SU-DHL-6 (cell line): ENCODE results near the gene RPRD2.

Experiments used
- H2AFZ ChIP-seq: fragments of 200-600 bp; sonication (generic); 2 replicates; pipeline ENCODE4 v1.6.1; 2014; ENCODE audit warnings: low read depth, mild to moderate bottlenecking, moderate library complexity, mixed read lengths, antibody characterized with exemption, low read length; ENCODE audit not compliant: severe bottlenecking
- H3F3A ChIP-seq: fragments of 200-600 bp; shearing (Covaris generic); 2 replicates; pipeline ENCODE4 v1.6.0; 2016; ENCODE audit warnings: antibody characterized with exemption, mild to moderate bottlenecking; ENCODE audit not compliant: insufficient read depth
- H3K27ac ChIP-seq: fragments of 200-600 bp; sonication (generic); 2 replicates; pipeline ENCODE4 v1.5.1; 2016; ENCODE audit warnings: low read depth, mild to moderate bottlenecking, low read length, moderate library complexity, mixed read lengths
- H3K27me3 ChIP-seq: fragments of 200-600 bp; sonication (generic), shearing (Covaris generic); 2 replicates; pipeline ENCODE4 v1.6.0; 2014; ENCODE audit warnings: mild to moderate bottlenecking, low read length
- H3K36me3 ChIP-seq: fragments of 200-600 bp; sonication (generic); 2 replicates; pipeline ENCODE4 v1.6.1; 2014; ENCODE audit warnings: mild to moderate bottlenecking, low read length, mixed read lengths
- H3K4me2 ChIP-seq: fragments of 300-600, 200-600 bp; shearing (Covaris generic), sonication (generic); 2 replicates; pipeline ENCODE4 v1.6.0; 2014; ENCODE audit warnings: low read length, low read depth, mild to moderate bottlenecking; ENCODE audit not compliant: poor library complexity, severe bottlenecking
- H3K4me3 ChIP-seq: fragments of 200-600 bp; sonication (generic); 2 replicates; pipeline ENCODE4 v1.5.1; 2014; ENCODE audit warnings: antibody characterized with exemption, low read length, mild to moderate bottlenecking, mixed read lengths; ENCODE audit not compliant: insufficient read depth, poor library complexity, severe bottlenecking
- H3K79me2 ChIP-seq: fragments of 200-600 bp; sonication (generic); 2 replicates; pipeline ENCODE4 v1.6.1; 2014; ENCODE audit warnings: mild to moderate bottlenecking, low read length, moderate library complexity; ENCODE audit not compliant: insufficient read depth
- H3K9ac ChIP-seq: fragments of 200-600 bp; sonication (generic); 2 replicates; pipeline ENCODE4 v1.7.0; 2014; ENCODE audit warnings: mild to moderate bottlenecking, low read length
- H3K9me2 ChIP-seq: fragments of 200-600 bp; sonication (generic); replicated peaks from 2 replicates; pipeline ENCODE4 v1.6.1; 2014; ENCODE audit warnings: low read length; ENCODE audit not compliant: insufficient read depth
- H3K9me3 ChIP-seq: fragments of 200-600 bp; sonication (generic); 2 replicates; pipeline ENCODE4 v1.6.1; 2014; ENCODE audit warnings: low read length, mixed read lengths; ENCODE audit not compliant: insufficient read depth
- H4K20me1 ChIP-seq: fragments of 200-600 bp; sonication (generic); 2 replicates; pipeline ENCODE4 v1.6.1; 2014; ENCODE audit warnings: low read depth, mild to moderate bottlenecking, antibody characterized with exemption, low read length, moderate library complexity, mixed read lengths
- CTCF ChIP-seq: fragments of 200-600 bp; sonication (generic); IDR thresholded peaks from one replicate; pipeline ENCODE4 v1.5.1; 2017; ENCODE audit warnings: antibody characterized with exemption, mild to moderate bottlenecking, low read length, moderate library complexity; ENCODE audit not compliant: insufficient read depth, poor library complexity, severe bottlenecking
- EZH2phosphoT487 ChIP-seq: fragments of 200-600 bp; sonication (generic), shearing (Covaris generic); conservative IDR thresholded peaks from 2 replicates; pipeline ENCODE4 v1.6.1; 2018; ENCODE audit warnings: mild to moderate bottlenecking, antibody characterized with exemption, low read length, moderate library complexity, mixed read lengths

RPRD2 gene

GRCh38 chr1:150409504-150410362, 45.8 kb downstream of the RPRD2 start:
- H3K36me3 ChIP-seq = no peaks in the 10 kb centered on the region
- no peak overlapping the region for H2AFZ ChIP-seq
- no peak overlapping the region for H3K27ac ChIP-seq
- TF ChIP-seq EZH2phosphoT487 (no peak), CTCF (no peak)
- H4K20me1 ChIP-seq = peaks cover 15% of the 10 kb centered on the region; the same call in 1 of the 2 replicates
- H3K27me3 ChIP-seq = no peaks in the 10 kb centered on the region
- no peak overlapping the region for H3K9ac ChIP-seq
- no peak overlapping the region for H3K4me2 ChIP-seq
- H3F3A ChIP-seq = peaks cover 19% of the 10 kb centered on the region; the same call in 1 of the 2 replicates
- H3K9me2 ChIP-seq = no peaks in the 10 kb centered on the region
- no peak overlapping the region for H3K4me3 ChIP-seq
- H3K9me3 ChIP-seq = no peaks in the 10 kb centered on the region
- peaks cover 93% of the 10 kb centered on the region for H3K79me2 ChIP-seq

GRCh38 chr1:150410582-150411101, 46.7 kb downstream of the RPRD2 start:
- Histone ChIP-seq H3K27ac (no peak overlapping the region), H3K36me3 (no peaks in the 10 kb centered on the region), H3K9me2 (no peaks in the 10 kb centered on the region), H3K4me3 (no peak overlapping the region), H3K4me2 (no peak overlapping the region), H2AFZ (no peak overlapping the region), H3K9ac (no peak overlapping the region), H3F3A (peaks cover 13% of the 10 kb centered on the region; the same call in 1 of the 2 replicates), H4K20me1 (peaks cover 11% of the 10 kb centered on the region; the same call in 1 of the 2 replicates), H3K27me3 (no peaks in the 10 kb centered on the region), H3K79me2 (peaks cover 89% of the 10 kb centered on the region), H3K9me3 (no peaks in the 10 kb centered on the region)
- no peak for TF ChIP-seq EZH2phosphoT487
- TF ChIP-seq CTCF = no peak

GRCh38 chr1:150414592-150414991, 50.6 kb downstream of the RPRD2 start:
- Histone ChIP-seq H3K4me2 (no peak overlapping the region), H3K36me3 (peaks cover 8% of the 10 kb centered on the region; the same call in 1 of the 2 replicates), H3K9ac (no peak overlapping the region), H4K20me1 (peaks cover 3% of the 10 kb centered on the region; the same call in 1 of the 2 replicates), H3K79me2 (peaks cover 60% of the 10 kb centered on the region), H3K27me3 (no peaks in the 10 kb centered on the region), H3K9me3 (no peaks in the 10 kb centered on the region), H3K4me3 (no peak overlapping the region), H3K9me2 (no peaks in the 10 kb centered on the region), H3K27ac (no peak overlapping the region), H2AFZ (no peak overlapping the region), H3F3A (peaks cover 4% of the 10 kb centered on the region; the same call in 1 of the 2 replicates)
- TF ChIP-seq CTCF (no peak), EZH2phosphoT487 (no peak)
